Astrocyte (in vitro differentiated cells and primary cell): ENCODE results near the gene KCNG2. TPM values are rescaled to one million over a fixed set of nuclear protein-coding genes. Genes with fewer than 3 reads are reported as not detected.

Experiments used
- DNase-seq: peaks from one replicate; pipeline ENCODE4 v3.0.0-alpha.2; 2010; ENCODE audit warnings: low read depth
- FAIRE-seq: peaks from 2 replicates; lab custom pipeline; 2011; peaks lifted over from hg19 to GRCh38; lab: Jason Lieb, UNC
- H2AFZ ChIP-seq: 2 replicates; pipeline ENCODE4 v1.6.0; 2012; ENCODE audit warnings: low read depth, low read length, inconsistent platforms
- H3K27ac ChIP-seq: 2 replicates; pipeline ENCODE4 v1.5.1; 2011; ENCODE audit warnings: low read depth, low read length, inconsistent platforms
- H3K27me3 ChIP-seq: 2 replicates; pipeline ENCODE4 v1.6.0; 2011; ENCODE audit warnings: low read length, inconsistent platforms; ENCODE audit not compliant: insufficient read depth
- H3K36me3 ChIP-seq: 2 replicates; pipeline ENCODE4 v1.5.1; 2011; ENCODE audit warnings: low read length, inconsistent platforms; ENCODE audit not compliant: insufficient read depth
- H3K4me1 ChIP-seq: 2 replicates; pipeline ENCODE4 v1.5.1; 2011; ENCODE audit warnings: low read length, inconsistent platforms; ENCODE audit not compliant: insufficient read depth
- H3K4me2 ChIP-seq: 2 replicates; pipeline ENCODE4 v1.6.0; 2012; ENCODE audit warnings: low read length, inconsistent platforms
- H3K4me3 ChIP-seq: 2 replicates; pipeline ENCODE4 v1.5.1; 2011; ENCODE audit warnings: low read depth, mild to moderate bottlenecking, low read length, inconsistent platforms; ENCODE audit not compliant: insufficient read depth
- H3K79me2 ChIP-seq: 2 replicates; pipeline ENCODE4 v1.6.0; 2012; ENCODE audit warnings: mild to moderate bottlenecking, low read length, inconsistent platforms; ENCODE audit not compliant: insufficient read depth
- H3K9ac ChIP-seq: 2 replicates; pipeline ENCODE4 v1.6.0; 2012; ENCODE audit warnings: mild to moderate bottlenecking, low read length, inconsistent platforms
- H3K9me3 ChIP-seq: 2 replicates; pipeline ENCODE4 v1.5.1; 2012; ENCODE audit warnings: low read depth, mild to moderate bottlenecking, low read length, inconsistent platforms; ENCODE audit not compliant: insufficient read depth
- H4K20me1 ChIP-seq: 2 replicates; pipeline ENCODE4 v1.6.0; 2012; ENCODE audit warnings: low read length, inconsistent platforms; ENCODE audit not compliant: insufficient read depth
- H3K27ac Mint-ChIP-seq: one replicate; pipeline ENCODE4 v1.8.0; 2021; ENCODE audit warnings: mild to moderate bottlenecking, mixed read lengths; ENCODE audit not compliant: unreplicated experiment
- H3K27me3 Mint-ChIP-seq: one replicate; pipeline ENCODE4 v1.8.0; 2021; ENCODE audit warnings: low read depth, mixed read lengths; ENCODE audit not compliant: unreplicated experiment
- H3K36me3 Mint-ChIP-seq: one replicate; pipeline ENCODE4 v1.8.0; 2021; ENCODE audit warnings: low read depth, mixed read lengths; ENCODE audit not compliant: unreplicated experiment
- H3K4me1 Mint-ChIP-seq: one replicate; pipeline ENCODE4 v1.8.0; 2021; ENCODE audit warnings: low read depth, mixed read lengths; ENCODE audit not compliant: unreplicated experiment
- H3K4me3 Mint-ChIP-seq: one replicate; pipeline ENCODE4 v1.8.0; 2021; ENCODE audit warnings: mild to moderate bottlenecking, moderate library complexity, mixed read lengths; ENCODE audit not compliant: unreplicated experiment
- H3K9me3 Mint-ChIP-seq: one replicate; pipeline ENCODE4 v1.8.0; 2021; ENCODE audit warnings: mild to moderate bottlenecking, mixed read lengths; ENCODE audit not compliant: unreplicated experiment
- EZH2 ChIP-seq: IDR thresholded peaks from 2 replicates; pipeline ENCODE4 v1.6.1; 2012; ENCODE audit warnings: mild to moderate bottlenecking, low read length, inconsistent platforms; ENCODE audit not compliant: insufficient read depth
- total RNA-seq: library from RNA; stranded (reverse); gene quantifications from 2 replicates; pipeline ENCODE4 v1.2.1, GENCODE V29; 2021
- TF ChIP-seq, protein P1 (sequence below): IDR thresholded peaks from 2 replicates; pipeline ENCODE4 v1.5.1; 2011; ENCODE audit warnings: low read depth, mild to moderate bottlenecking, inconsistent platforms, low read length, moderate library complexity; ENCODE audit not compliant: insufficient read depth

KCNG2 gene
- total RNA-seq, 1 donor from 2014 or later = 0.16 TPM

DNA sequence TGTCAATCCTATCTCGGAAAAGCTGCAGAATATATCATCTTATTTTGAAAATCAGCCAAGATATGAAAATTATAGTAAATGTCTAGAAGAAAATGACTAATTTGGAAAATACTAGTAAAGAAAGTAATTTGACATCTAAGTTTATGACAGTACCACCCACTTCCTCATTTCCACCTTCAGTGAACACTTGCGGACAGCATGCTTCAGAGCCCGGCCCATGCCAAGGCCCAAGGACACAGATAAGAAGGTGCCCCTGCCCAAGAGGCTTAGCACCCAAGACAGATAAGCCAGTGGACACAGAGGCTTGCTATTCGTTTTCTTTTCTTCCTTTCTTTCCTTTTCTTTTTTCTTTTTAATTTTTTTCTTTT is 4.8 kb upstream of the KCNG2 start:
- Histone ChIP-seq H2AFZ (no peak overlapping the region), H3K4me3 (no peak overlapping the region), H3K27me3 (peaks cover 18% of the 10 kb centered on the region), H3K79me2 (no peaks in the 10 kb centered on the region), H3K27ac (no peak overlapping the region), H3K4me1 (peaks cover 9% of the 10 kb centered on the region), H3K9ac (no peak overlapping the region), H3K36me3 (no peaks in the 10 kb centered on the region), H3K4me2 (no peak overlapping the region), H4K20me1 (peaks cover 9% of the 10 kb centered on the region), H3K9me3 (peaks cover 4% of the 10 kb centered on the region)
- Mint-ChIP-seq H3K9me3 (peaks cover 2% of the 10 kb centered on the region), H3K36me3 (no peaks in the 10 kb centered on the region), H3K4me3 (no peak overlapping the region), H3K4me1 (peaks cover 23% of the 10 kb centered on the region), H3K27me3 (peaks cover 28% of the 10 kb centered on the region), H3K27ac (peak overlapping the region; percentile 79)
- DNase-seq = no peak
- TF ChIP-seq, protein P1, sequence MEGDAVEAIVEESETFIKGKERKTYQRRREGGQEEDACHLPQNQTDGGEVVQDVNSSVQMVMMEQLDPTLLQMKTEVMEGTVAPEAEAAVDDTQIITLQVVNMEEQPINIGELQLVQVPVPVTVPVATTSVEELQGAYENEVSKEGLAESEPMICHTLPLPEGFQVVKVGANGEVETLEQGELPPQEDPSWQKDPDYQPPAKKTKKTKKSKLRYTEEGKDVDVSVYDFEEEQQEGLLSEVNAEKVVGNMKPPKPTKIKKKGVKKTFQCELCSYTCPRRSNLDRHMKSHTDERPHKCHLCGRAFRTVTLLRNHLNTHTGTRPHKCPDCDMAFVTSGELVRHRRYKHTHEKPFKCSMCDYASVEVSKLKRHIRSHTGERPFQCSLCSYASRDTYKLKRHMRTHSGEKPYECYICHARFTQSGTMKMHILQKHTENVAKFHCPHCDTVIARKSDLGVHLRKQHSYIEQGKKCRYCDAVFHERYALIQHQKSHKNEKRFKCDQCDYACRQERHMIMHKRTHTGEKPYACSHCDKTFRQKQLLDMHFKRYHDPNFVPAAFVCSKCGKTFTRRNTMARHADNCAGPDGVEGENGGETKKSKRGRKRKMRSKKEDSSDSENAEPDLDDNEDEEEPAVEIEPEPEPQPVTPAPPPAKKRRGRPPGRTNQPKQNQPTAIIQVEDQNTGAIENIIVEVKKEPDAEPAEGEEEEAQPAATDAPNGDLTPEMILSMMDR = no peak
- TF ChIP-seq EZH2 = no peak
- no peak for FAIRE-seq

- no peak overlapping the region for H3K27ac Mint-ChIP-seq
- FAIRE-seq = no peak
- no peaks in the 10 kb centered on the region for H3K9me3 ChIP-seq
- DNase-seq = no peak
- peaks cover 23% of the 10 kb centered on the region for H3K4me1 Mint-ChIP-seq
- peaks cover 32% of the 10 kb centered on the region for H3K27me3 Mint-ChIP-seq
- peaks cover 9% of the 10 kb centered on the region for H4K20me1 ChIP-seq
- H3K27ac ChIP-seq = no peak overlapping the region
- H3K36me3 Mint-ChIP-seq = no peaks in the 10 kb centered on the region
- H3K27me3 ChIP-seq = peaks cover 26% of the 10 kb centered on the region
- H3K79me2 ChIP-seq = no peaks in the 10 kb centered on the region
- no peaks in the 10 kb centered on the region for H3K36me3 ChIP-seq
- H3K4me3 ChIP-seq = no peak overlapping the region
- TF ChIP-seq EZH2 = no peak
- TF ChIP-seq, protein P1 = no peak
- H3K9ac ChIP-seq = no peak overlapping the region
- H3K4me1 ChIP-seq = peaks cover 9% of the 10 kb centered on the region
- H3K4me2 ChIP-seq = no peak overlapping the region
- H2AFZ ChIP-seq = no peak overlapping the region
- H3K4me3 Mint-ChIP-seq = no peak overlapping the region
- H3K9me3 Mint-ChIP-seq = no peaks in the 10 kb centered on the region
Measured at GRCh38 chr18:79794846-79795245, 2.9 kb upstream of the KCNG2 start.

- H3K27me3 Mint-ChIP-seq = peaks cover 38% of the 10 kb centered on the region
- FAIRE-seq = no peak
Measured at GRCh38 chr18:79795446-79795845, 2.3 kb upstream of the KCNG2 start.

More at GRCh38 chr18:79795446-79795845, 2.3 kb upstream of the KCNG2 start:
- H3K4me1 ChIP-seq = peaks cover 9% of the 10 kb centered on the region
- no peak overlapping the region for H3K9ac ChIP-seq
- TF ChIP-seq, protein P1 = no peak
- no peak for TF ChIP-seq EZH2
- H3K79me2 ChIP-seq = no peaks in the 10 kb centered on the region
- H3K27me3 ChIP-seq = peaks cover 23% of the 10 kb centered on the region
- peaks cover 9% of the 10 kb centered on the region for H4K20me1 ChIP-seq
- no peak for DNase-seq
- Mint-ChIP-seq H3K27ac (no peak overlapping the region), H3K4me3 (no peak overlapping the region), H3K9me3 (no peaks in the 10 kb centered on the region), H3K36me3 (no peaks in the 10 kb centered on the region), H3K4me1 (peaks cover 23% of the 10 kb centered on the region)
- no peak overlapping the region for H3K4me3 ChIP-seq
- no peak overlapping the region for H3K4me2 ChIP-seq
- H2AFZ ChIP-seq = no peak overlapping the region
- H3K9me3 ChIP-seq = no peaks in the 10 kb centered on the region
- no peak overlapping the region for H3K27ac ChIP-seq
- no peaks in the 10 kb centered on the region for H3K36me3 ChIP-seq
